Activated CD4-positive, alpha-beta T cell treated with anti-CD3 and anti-CD28 coated beads, Interleukin-2, amount 10 ng/mL, durations not matched to agents 24 days and 14 days (primary cell): ENCODE data around the gene RPS6KA5. TPM values are rescaled to one million over a fixed set of nuclear protein-coding genes. Genes with fewer than 3 reads are reported as not detected.

Experiments used
- DNase-seq: peaks from one replicate; pipeline ENCODE4 v3.0.0; 2022
- H3K27ac Mint-ChIP-seq: one replicate; pipeline ENCODE4 v1.8.0; 2022; ENCODE audit warnings: mild to moderate bottlenecking, mixed read lengths
- H3K27me3 Mint-ChIP-seq: one replicate; pipeline ENCODE4 v1.8.0; 2022; ENCODE audit warnings: mixed read lengths
- H3K36me3 Mint-ChIP-seq: one replicate; pipeline ENCODE4 v1.8.0; 2022; ENCODE audit warnings: low read depth, mild to moderate bottlenecking, mixed read lengths
- H3K4me1 Mint-ChIP-seq: one replicate; pipeline ENCODE4 v1.8.0; 2021; ENCODE audit warnings: mixed read lengths
- H3K4me3 Mint-ChIP-seq: one replicate; pipeline ENCODE4 v1.8.0; 2022; ENCODE audit warnings: mild to moderate bottlenecking, moderate library complexity, mixed read lengths
- H3K9me3 Mint-ChIP-seq: one replicate; pipeline ENCODE4 v1.8.0; 2021; ENCODE audit warnings: mixed read lengths
- intact Hi-C: fragments of 100-400 bp; cut with micrococcal nuclease; formaldehyde crosslinking; loops from one replicate; pipeline ENCODE4 v1.15.1; 2023
- total RNA-seq: library from RNA; stranded (reverse); gene quantifications from 2 replicates; pipeline ENCODE4 v1.2.3, GENCODE V29; 2022

The RPS6KA5 gene
- total RNA-seq, 1 donor from 2014 or later, result 13.8 TPM

GRCh38 chr14:90809530-90810312, 250.7 kb downstream of the RPS6KA5 start:
- Mint-ChIP-seq H3K4me3 (no peak overlapping the region), H3K27me3 (peaks cover 10% of the 10 kb centered on the region), H3K27ac (no peak overlapping the region), H3K9me3 (no peaks in the 10 kb centered on the region), H3K4me1 (peaks cover 2% of the 10 kb centered on the region), H3K36me3 (no peaks in the 10 kb centered on the region)
- no peak for DNase-seq
- intact Hi-C loops, result no loop called here

DNA sequence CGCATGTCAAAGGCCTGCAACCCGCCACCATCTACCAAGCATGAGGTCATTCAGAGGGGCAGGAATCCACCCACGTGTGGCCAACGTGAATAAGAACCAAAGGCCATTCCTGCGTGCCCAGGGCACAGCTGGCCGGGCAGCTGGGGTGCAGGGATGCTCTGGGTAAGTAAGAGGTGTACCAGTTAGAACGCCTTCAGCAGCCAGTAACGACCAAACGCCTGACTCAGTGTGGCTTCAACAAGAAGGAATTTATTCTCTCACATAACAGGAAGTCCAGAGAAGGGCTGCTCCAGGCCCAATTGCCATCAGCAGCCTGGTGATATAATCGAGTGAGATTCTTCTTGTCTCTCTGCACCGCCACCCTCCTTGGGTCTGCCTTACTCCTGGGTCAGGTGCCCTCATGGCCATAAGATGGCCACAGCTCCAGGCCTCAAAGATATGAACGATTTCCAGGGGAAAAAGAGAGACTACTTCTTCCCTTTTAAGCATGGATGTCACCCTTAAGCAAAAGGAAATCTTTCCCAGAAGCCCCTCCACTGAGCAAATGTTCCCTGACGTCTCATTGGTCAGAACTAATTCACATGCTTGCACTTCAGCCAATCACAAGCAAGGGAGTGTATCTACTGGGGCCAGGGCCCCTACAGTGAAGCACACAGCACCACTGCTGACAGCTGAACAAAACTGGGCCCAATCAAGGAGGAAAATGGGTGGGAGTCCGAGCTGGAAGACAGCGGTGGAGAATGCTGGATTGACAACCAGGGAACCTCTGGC, 251.5 kb downstream of the RPS6KA5 start:
- no peak overlapping the region for H3K27ac Mint-ChIP-seq
- peaks cover 4% of the 10 kb centered on the region for H3K27me3 Mint-ChIP-seq
- H3K4me3 Mint-ChIP-seq, result no peak overlapping the region
- H3K9me3 Mint-ChIP-seq, result no peaks in the 10 kb centered on the region
- intact Hi-C loops, result no loop called here
- no peaks in the 10 kb centered on the region for H3K36me3 Mint-ChIP-seq
- H3K4me1 Mint-ChIP-seq, result no peaks in the 10 kb centered on the region
- no peak for DNase-seq

GRCh38 chr14:90807060-90807459, 253.4 kb downstream of the RPS6KA5 start:
- Mint-ChIP-seq H3K36me3 (no peaks in the 10 kb centered on the region), H3K9me3 (no peaks in the 10 kb centered on the region), H3K27ac (no peak overlapping the region)

DNA sequence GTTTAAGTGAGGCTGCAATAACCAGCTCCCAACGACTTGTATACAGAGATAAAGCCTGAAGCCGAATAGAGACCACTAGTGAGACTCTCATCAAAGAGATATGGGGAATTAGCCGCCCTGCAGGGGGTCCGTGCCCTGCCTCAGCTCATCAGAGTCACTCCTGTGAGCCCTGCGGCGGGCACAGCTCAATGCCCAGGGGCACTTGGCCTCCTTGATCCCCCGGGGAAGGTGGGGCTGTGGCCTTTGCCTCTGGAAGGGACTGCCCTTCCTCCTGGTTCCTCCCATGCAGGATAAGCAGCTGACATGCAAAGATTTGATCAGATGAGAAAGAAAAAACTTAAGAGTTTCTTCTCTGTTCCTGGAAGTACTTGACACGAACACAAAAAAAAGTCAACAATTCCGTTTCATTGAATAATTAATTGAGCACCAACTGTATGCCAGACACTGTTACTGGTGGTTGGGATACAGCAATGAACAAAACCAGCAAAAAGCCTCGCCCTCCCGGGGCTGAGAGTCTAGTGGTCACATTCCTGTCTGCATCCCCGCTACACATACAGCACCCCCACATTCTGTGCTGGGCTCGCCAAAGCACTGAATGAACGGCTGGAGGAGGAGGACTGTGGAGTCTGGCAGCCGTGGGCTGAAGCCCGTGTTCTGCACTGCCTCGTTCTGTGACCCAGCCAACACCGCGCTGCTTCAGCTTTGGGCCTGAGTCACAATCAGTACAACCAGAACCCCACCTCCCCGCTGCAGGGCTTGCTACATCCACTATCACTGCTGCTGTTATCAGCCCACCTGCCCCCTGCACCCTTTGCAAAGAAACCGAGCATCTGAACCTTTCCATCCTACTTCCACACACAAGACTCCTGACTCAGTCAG, 254.5 kb downstream of the RPS6KA5 start:
- no peak for DNase-seq
- Mint-ChIP-seq H3K4me3 (no peak overlapping the region), H3K4me1 (peaks cover 6% of the 10 kb centered on the region), H3K9me3 (peaks cover 5% of the 10 kb centered on the region), H3K36me3 (no peaks in the 10 kb centered on the region), H3K27me3 (no peaks in the 10 kb centered on the region), H3K27ac (no peak overlapping the region)
- intact Hi-C loops, result no loop called here

More at GRCh38 chr14:90807060-90807459, 253.4 kb downstream of the RPS6KA5 start:
- intact Hi-C loops, result no loop called here
- Mint-ChIP-seq H3K4me3 (no peak overlapping the region), H3K4me1 (no peaks in the 10 kb centered on the region), H3K27me3 (no peaks in the 10 kb centered on the region)
- DNase-seq, result no peak

DNA sequence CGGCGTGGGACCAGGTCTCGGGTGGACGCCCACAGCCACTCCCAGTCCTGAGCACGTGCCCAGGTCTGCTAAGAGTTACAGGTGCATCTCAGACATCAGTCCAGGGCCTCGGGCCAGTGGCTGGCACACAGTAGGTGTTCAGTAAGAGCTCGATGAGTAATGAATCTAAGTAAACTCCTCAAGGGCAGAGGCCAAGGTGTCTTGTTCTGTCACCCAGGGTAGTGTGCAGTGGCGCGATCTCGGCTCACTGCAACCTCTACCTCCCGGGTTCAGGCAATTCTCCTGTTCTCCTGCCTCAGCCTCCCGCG, 255.4 kb downstream of the RPS6KA5 start:
- Mint-ChIP-seq H3K4me1 (peaks cover 6% of the 10 kb centered on the region), H3K36me3 (no peaks in the 10 kb centered on the region), H3K4me3 (no peak overlapping the region), H3K9me3 (peaks cover 5% of the 10 kb centered on the region), H3K27me3 (no peaks in the 10 kb centered on the region), H3K27ac (no peak overlapping the region)
- intact Hi-C loops, result no loop called here
- no peak for DNase-seq

- intact Hi-C loops, result no loop called here
- Mint-ChIP-seq H3K36me3 (no peaks in the 10 kb centered on the region), H3K4me3 (no peak overlapping the region), H3K27me3 (no peaks in the 10 kb centered on the region), H3K9me3 (peaks cover 5% of the 10 kb centered on the region), H3K4me1 (peaks cover 6% of the 10 kb centered on the region), H3K27ac (no peak overlapping the region)
- no peak for DNase-seq
Measured at GRCh38 chr14:90804292-90805083, 256.0 kb downstream of the RPS6KA5 start.

DNA sequence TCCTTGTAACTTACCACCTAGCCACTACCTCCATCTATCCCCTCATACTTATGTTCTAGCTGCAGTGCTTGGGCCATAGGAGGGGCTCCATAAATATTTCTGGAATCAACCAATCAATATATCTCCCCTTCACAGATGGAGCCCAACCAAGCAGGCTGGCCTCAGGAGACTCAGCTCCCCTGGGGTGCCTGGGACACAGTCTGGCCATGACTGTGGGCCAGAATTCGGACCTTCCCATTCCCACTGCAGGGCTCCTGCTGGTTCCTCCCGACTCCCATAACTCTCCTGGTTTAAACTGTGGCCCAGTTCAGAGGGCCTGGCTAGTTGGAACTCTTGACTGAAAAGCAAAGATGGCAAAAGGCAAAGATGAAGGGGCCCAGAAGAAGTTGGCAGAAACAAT, 257.2 kb downstream of the RPS6KA5 start:
- no peak for DNase-seq
- Mint-ChIP-seq H3K4me3 (no peak overlapping the region), H3K9me3 (peaks cover 5% of the 10 kb centered on the region), H3K27me3 (no peaks in the 10 kb centered on the region), H3K4me1 (peaks cover 6% of the 10 kb centered on the region), H3K36me3 (no peaks in the 10 kb centered on the region), H3K27ac (no peak overlapping the region)
- intact Hi-C loops, result no loop called here

GRCh38 chr14:90799420-90799819, 261.0 kb downstream of the RPS6KA5 start:
- Mint-ChIP-seq H3K9me3 (peaks cover 5% of the 10 kb centered on the region), H3K36me3 (no peaks in the 10 kb centered on the region), H3K27me3 (no peaks in the 10 kb centered on the region), H3K27ac (peak overlapping the region; percentile 66), H3K4me3 (no peak overlapping the region), H3K4me1 (peaks cover 6% of the 10 kb centered on the region)
- no peak for DNase-seq
- intact Hi-C loops, result no loop called here

DNA sequence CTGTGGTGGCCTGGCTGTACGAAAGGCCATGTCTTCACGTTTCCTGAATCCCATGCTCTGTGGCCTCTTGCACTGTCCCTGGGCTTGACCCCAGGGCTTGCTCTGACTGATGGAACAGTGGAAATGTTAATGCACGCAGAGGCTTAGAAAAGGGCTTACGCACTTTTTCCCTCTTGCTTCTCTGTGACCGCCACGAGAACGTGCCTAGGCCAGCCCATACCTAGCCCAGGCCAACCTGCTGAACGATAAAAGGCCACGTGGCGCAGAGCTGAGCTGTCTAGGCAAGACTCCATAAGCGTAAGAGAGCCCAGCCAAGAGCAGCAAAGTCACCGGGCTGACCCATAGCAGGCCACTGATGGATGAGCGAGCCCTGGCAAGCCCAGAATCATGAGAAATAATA, 262.5 kb downstream of the RPS6KA5 start:
- Mint-ChIP-seq H3K36me3 (no peaks in the 10 kb centered on the region), H3K4me1 (peaks cover 6% of the 10 kb centered on the region)

More for the DNA sequence above, 262.5 kb downstream of the RPS6KA5 start:
- H3K27ac Mint-ChIP-seq, result no peak overlapping the region
- DNase-seq, result no peak
- no peaks in the 10 kb centered on the region for H3K27me3 Mint-ChIP-seq
- peaks cover 5% of the 10 kb centered on the region for H3K9me3 Mint-ChIP-seq
- no peak overlapping the region for H3K4me3 Mint-ChIP-seq
- intact Hi-C loops, result no loop called here

Other genes starting within 250 kb of the RPS6KA5 start
- 2.4 and 5.4 TPM in 2 replicates for gene TTC7B, start 244.2 kb downstream of the RPS6KA5 start, total RNA-seq
- 28.1 and 30.1 TPM in 2 replicates for gene DGLUCY, start 53.4 kb upstream of the RPS6KA5 start, total RNA-seq
- 4.6 and 4.9 TPM in 2 replicates for gene GPR68, start 184.1 kb upstream of the RPS6KA5 start, total RNA-seq